ENCODE results near the gene RABGGTB. TPM values are rescaled to one million over a fixed set of nuclear protein-coding genes. Genes with fewer than 3 reads are reported as not detected.

The RABGGTB gene
- 398 and 1,192 TPM in 2 replicates for total RNA-seq (2011; cell fraction: chromatin; rRNA removed; ENCODE audit: low replicate concordance)
- 248 and 269 TPM in 2 replicates for total RNA-seq (2011; cell fraction: nucleolus; rRNA removed)
- 608 and 1,001 TPM in 2 replicates for total RNA-seq (2011; cell fraction: nucleoplasm; rRNA removed)
- 140 and 148 TPM in 2 replicates for total RNA-seq (2014; rRNA removed)
- 354 and 388 TPM in 2 replicates for total RNA-seq (2014; rRNA removed; fragmentation: Illumina TruSeq; extraction: Trizol)
- 259 and 301 TPM in 2 replicates for total RNA-seq (2015; rRNA removed; fragmentation: Illumina TruSeq; extraction: Trizol)
- 166 and 180 TPM in 2 replicates for total RNA-seq (2021)
- 230 and 328 TPM in 2 replicates for polyA plus RNA-seq (2011; rRNA removed)
- polyA plus RNA-seq (2011; cell fraction: cytosol; rRNA removed) = 27.3 and 90.3 TPM in 2 replicates
- 381 and 434 TPM in 2 replicates for polyA plus RNA-seq (2011; cell fraction: nucleus; rRNA removed)
- polyA plus RNA-seq (2012) = 100 and 143 TPM in 2 replicates
- polyA plus RNA-seq (2014; fragmentation: Illumina TruSeq; extraction: Trizol) = 184 and 206 TPM in 2 replicates
- 100 to 1,000 TPM; 177 to 180 TPM for polyA plus RNA-seq (2014; fragmentation: Nextera tagmentation; extraction: Ambion mirVana)
- 265 and 294 TPM in 2 replicates for polyA plus RNA-seq (2014; rRNA removed)
- 611 and 695 TPM in 2 replicates for polyA minus RNA-seq (2011; rRNA and poly(A)+ RNA removed)
- 123 and 133 TPM in 2 replicates for polyA minus RNA-seq (2011; cell fraction: cytosol; rRNA and poly(A)+ RNA removed)
- 396 and 579 TPM in 2 replicates for polyA minus RNA-seq (2011; cell fraction: nucleus; rRNA and poly(A)+ RNA removed)
- percentile 100 among the genes with signal in this experiment for Bru-seq, nascent RNA
- percentile 100 among the genes with signal in this experiment for BruChase-seq, experiment 1, labeled RNA remaining after a 2-hour chase
- BruChase-seq, experiment 2, labeled RNA remaining after a 6-hour chase = percentile 100 among the genes with signal in this experiment
- long read RNA-seq, experiment 1, transcript RABGGTB-201 (9 exons, 1,496 nt) = minor isoform, 95 of 306 reads
- long read RNA-seq, experiment 1, transcript RABGGTB-203 (2 exons, 1,177 nt) = major isoform, 103 of 306 reads
- long read RNA-seq, experiment 1, partial matches to known transcripts = 30 of 306 reads
- long read RNA-seq, experiment 1, other reads (novel, unspliced or antisense) = 77 of 306 reads
- long read RNA-seq, experiment 2, partial matches to known transcripts = 78 of 95 reads
- long read RNA-seq, experiment 2, other reads (novel, unspliced or antisense) = 17 of 95 reads
- long read RNA-seq, experiment 3, transcript RABGGTB-201 (9 exons, 1,496 nt) = major isoform, 47 of 101 reads
- long read RNA-seq, experiment 3, partial matches to known transcripts = 21 of 101 reads
- long read RNA-seq, experiment 3, other reads (novel, unspliced or antisense) = 31 of 101 reads

DNA sequence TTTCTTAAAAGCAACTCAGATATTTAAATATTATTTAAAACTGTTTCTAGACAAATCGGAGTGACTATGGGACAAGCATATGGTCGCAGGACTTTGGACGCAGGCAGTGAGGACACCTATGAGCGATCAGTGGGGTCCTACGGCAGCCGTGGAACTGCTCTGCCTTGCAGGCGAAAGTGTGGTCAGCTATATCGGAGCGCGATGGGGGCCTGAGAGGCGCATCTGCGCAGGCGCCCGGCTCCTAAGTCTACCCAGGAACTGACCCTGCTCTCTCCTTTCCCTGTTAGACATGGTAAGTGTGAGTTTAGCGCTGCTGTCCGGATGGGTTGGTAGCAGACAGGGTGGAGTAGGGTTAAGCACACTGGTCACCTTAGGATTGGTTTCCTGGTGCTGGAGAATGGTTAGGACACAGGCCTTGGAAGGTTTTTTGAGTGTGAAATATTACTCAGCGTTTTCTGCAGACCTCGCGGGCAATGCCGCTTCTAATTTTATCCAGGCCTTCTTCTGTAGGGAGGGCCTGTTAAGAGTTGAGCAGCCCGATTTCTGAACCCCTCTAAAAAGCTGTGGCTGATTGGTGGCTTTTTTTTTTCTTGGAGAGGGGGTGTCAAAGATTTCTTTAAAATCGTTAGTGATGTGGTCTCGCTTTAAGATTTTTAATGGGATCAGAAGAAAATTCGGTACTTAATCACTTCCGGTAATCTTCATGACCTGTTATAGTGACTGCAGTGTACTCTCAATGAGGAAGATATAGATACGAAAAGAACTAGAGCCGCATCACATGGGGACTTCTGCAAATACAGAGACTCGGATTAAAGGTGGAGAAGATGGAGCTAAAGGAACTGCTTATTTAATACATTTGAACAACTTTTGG lies at the start of gene RABGGTB:
RABGGTB (plus strand) TSS at position 274 of the 871 bp plus-strand sequence; CDS start at position 290, 16 bp downstream.
- peak; percentile 82 for ATAC-seq
- Histone ChIP-seq H3K9ac (ENCODE audit: insufficient read depth in 1 of 2, low read depth in 2 of 2, low read length in 2 of 2) (peak within 1 kb of the TSS; percentile 88 to 95), H3K27me3 (ENCODE audit: control insufficient read depth in 2 of 2, insufficient read depth in 2 of 2, low read length in 2 of 2) (no peaks in the 10 kb centered on the region), H3K9me1 (ENCODE audit: control insufficient read depth, insufficient read depth, low read length) (no peaks in the 10 kb centered on the region), H3K4me1 (replicated peaks in 1 of 2; ENCODE audit: control insufficient read depth in 2 of 2, insufficient read depth in 2 of 2, low read length in 2 of 2) (peaks cover 0 to 5% of the 10 kb centered on the region in 2 experiments; a peak in 1 of 5 replicates), H4K20me1 (replicated peaks; ENCODE audit: control insufficient read depth, insufficient read depth, low read length) (peaks cover 34% of the 10 kb centered on the region), H3K36me3 (ENCODE audit: control insufficient read depth, insufficient read depth, low read length) (peaks cover 46% of the 10 kb centered on the region), H2AFZ (ENCODE audit: low read depth, low read length) (peak within 1 kb of the TSS; percentile 88), H3K79me2 (ENCODE audit: control insufficient read depth, insufficient read depth, low read length) (peaks cover 66% of the 10 kb centered on the region), H3K4me3 (peak within 1 kb of the TSS; percentile 63), H3K9me3 (replicated peaks; ENCODE audit: control insufficient read depth, insufficient read depth, low read depth, low read length) (0 out of 2 replicates have a peak, but pooled peaks cover 1% of the 10 kb centered on the region), H3K27ac (ENCODE audit: extremely low read depth, low read depth, low read length) (peak within 1 kb of the TSS; percentile 95), H3K4me2 (ENCODE audit: insufficient read depth, low read length) (peak within 1 kb of the TSS; percentile 94)
- peak; percentile 92 for FAIRE-seq
- intact Hi-C loops (cut with micrococcal nuclease) (loop anchor here (1.0 to 5.0 kb wide), 4 partner anchors 62 to 1896 kb away; partner anchors contain the start of genes ACADM and ZZZ3), in situ Hi-C loops (cut with MboI) (loop anchor here (5.0 kb wide), 1 partner anchor 59 kb away; no protein-coding TSS in a partner anchor)
- WGBS (ENCODE audit: insufficient coverage, low coverage, missing lambda C conversion rate) = under 1% methylated on average over 28 of the region's 28 CpGs
- TSS peak; percentile 58 for BruUV-seq (replicated peaks)
- ChIA-PET POLR2A (interaction anchor here (0.6 to 3.3 kb wide), 19 partner anchors 9 to 556 kb away, joined by 3 to 32 read pairs (median 4); partner anchors contain the start of gene MSH4), CTCF (ENCODE audit: low intra/inter-chr PET ratio) (interaction anchor here (0.6 kb wide), 1 partner anchor 116 kb away, joined by 3 read pairs; no protein-coding TSS in a partner anchor)
- DNase-seq (ENCODE audit: extremely low read depth in 1 of 4, low spot score in 3 of 4) = peak; percentile 90 to 98 (median 92)
- TF ChIP-seq CXXC5 (CRISPR knock-in tag; IDR thresholded peaks at IDR 0.05) (peak; percentile 19; the same call in 1 of the 2 replicates), SNRNP70 (optimal IDR thresholded peaks at IDR 0.05; ENCODE audit: low read depth, low read length) (peak; percentile 75), HDAC8 (tag; IDR thresholded peaks at IDR 0.05) (no peak), KDM2B (CRISPR knock-in tag; IDR thresholded peaks at IDR 0.05) (0 out of 2 replicates have a peak, but pooled peaks have one; percentile 48), BMI1 (IDR thresholded peaks at IDR 0.05; ENCODE audit: low read length) (no peak), CBX8 (IDR thresholded peaks at IDR 0.05; ENCODE audit: borderline replicate concordance, extremely low read depth, low read depth, low read length, poor library complexity, severe bottlenecking) (no peak), NCOA1 (IDR thresholded peaks at IDR 0.05; ENCODE audit: low read depth) (0 out of 2 replicates have a peak, but pooled peaks have one; percentile 7)
- TF ChIP-seq, protein P1, sequence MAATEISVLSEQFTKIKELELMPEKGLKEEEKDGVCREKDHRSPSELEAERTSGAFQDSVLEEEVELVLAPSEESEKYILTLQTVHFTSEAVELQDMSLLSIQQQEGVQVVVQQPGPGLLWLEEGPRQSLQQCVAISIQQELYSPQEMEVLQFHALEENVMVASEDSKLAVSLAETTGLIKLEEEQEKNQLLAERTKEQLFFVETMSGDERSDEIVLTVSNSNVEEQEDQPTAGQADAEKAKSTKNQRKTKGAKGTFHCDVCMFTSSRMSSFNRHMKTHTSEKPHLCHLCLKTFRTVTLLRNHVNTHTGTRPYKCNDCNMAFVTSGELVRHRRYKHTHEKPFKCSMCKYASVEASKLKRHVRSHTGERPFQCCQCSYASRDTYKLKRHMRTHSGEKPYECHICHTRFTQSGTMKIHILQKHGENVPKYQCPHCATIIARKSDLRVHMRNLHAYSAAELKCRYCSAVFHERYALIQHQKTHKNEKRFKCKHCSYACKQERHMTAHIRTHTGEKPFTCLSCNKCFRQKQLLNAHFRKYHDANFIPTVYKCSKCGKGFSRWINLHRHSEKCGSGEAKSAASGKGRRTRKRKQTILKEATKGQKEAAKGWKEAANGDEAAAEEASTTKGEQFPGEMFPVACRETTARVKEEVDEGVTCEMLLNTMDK (IDR thresholded peaks at IDR 0.05; ENCODE audit: borderline replicate concordance, insufficient read depth, low read depth, low read length, poor library complexity, severe bottlenecking) = no peak
- TF ChIP-seq, protein P2, sequence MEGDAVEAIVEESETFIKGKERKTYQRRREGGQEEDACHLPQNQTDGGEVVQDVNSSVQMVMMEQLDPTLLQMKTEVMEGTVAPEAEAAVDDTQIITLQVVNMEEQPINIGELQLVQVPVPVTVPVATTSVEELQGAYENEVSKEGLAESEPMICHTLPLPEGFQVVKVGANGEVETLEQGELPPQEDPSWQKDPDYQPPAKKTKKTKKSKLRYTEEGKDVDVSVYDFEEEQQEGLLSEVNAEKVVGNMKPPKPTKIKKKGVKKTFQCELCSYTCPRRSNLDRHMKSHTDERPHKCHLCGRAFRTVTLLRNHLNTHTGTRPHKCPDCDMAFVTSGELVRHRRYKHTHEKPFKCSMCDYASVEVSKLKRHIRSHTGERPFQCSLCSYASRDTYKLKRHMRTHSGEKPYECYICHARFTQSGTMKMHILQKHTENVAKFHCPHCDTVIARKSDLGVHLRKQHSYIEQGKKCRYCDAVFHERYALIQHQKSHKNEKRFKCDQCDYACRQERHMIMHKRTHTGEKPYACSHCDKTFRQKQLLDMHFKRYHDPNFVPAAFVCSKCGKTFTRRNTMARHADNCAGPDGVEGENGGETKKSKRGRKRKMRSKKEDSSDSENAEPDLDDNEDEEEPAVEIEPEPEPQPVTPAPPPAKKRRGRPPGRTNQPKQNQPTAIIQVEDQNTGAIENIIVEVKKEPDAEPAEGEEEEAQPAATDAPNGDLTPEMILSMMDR (IDR thresholded peaks at IDR 0.05 in 2 of 3, conservative IDR thresholded peaks at IDR 0.05 in 1 of 3; ENCODE audit: insufficient read depth in 2 of 3, low read depth in 1 of 3, low read length in 3 of 3) = peak in 1 of 3 experiments; percentile 6; a peak in 1 of 6 replicates

Data from K562 (cell line).